HepG2 (cell line): ENCODE measurements around the gene KCNE4. TPM values are rescaled to one million over a fixed set of nuclear protein-coding genes. Genes with fewer than 3 reads are reported as not detected.

Experiments
- ATAC-seq: fragments of 200-7000 bp; cut with Tn5 transposase; 3 replicates; pipeline ENCODE4 v1.9.1; 2020; ENCODE audit warnings: mild to moderate bottlenecking, moderate library complexity
- BruUV-seq: library from RNA; stranded (reverse); fragments of 400-500 nt; replicated peaks from 2 replicates; lab custom pipeline; 2021; lab: Mats Ljungman, UMichigan
- CTCF ChIA-PET: fragments of 300-600 bp; formaldehyde crosslinking; extraction: SDS; loops from one replicate; lab custom pipeline; 2021; ENCODE audit warnings: low total read pairs, inconsistent platforms, low intra/inter-chr PET ratio; lab: Yijun Ruan, JAX
- POLR2A ChIA-PET: fragments of 350-600 bp; sonication (Branson Sonifier 250); formaldehyde crosslinking; loops from one replicate; lab custom pipeline; 2020; ENCODE audit warnings: antibody characterized with exemption, inconsistent platforms; lab: Yijun Ruan, JAX
- DNase-seq: peaks from one replicate; pipeline ENCODE4 v3.0.0-alpha.2; 2015; ENCODE audit warnings: low spot score
- FAIRE-seq: peaks from 3 replicates; lab custom pipeline; 2011; peaks lifted over from hg19 to GRCh38; lab: Jason Lieb, UNC
- H2AFZ ChIP-seq: one replicate; pipeline ENCODE4 v1.6.1; 2011; ENCODE audit warnings: low read length, inconsistent platforms
- H3K27ac ChIP-seq: fragments of 300-600 bp; 3 replicates; pipeline ENCODE4 v1.8.0; 2011; ENCODE audit warnings: mixed run types, mild to moderate bottlenecking, mixed read lengths, low read length, inconsistent platforms; ENCODE audit not compliant: insufficient read depth; ENCODE audit errors: extremely low read length
- H3K27me3 ChIP-seq, 2 experiments: fragments of 200-600 bp in 1 of 2; 2 replicates in 1 of 2; 3 replicates in 1 of 2; pipeline versions ENCODE4 v1.6.0 to v1.8.0; 2011; ENCODE audit warnings: low read length in 2 of 2, mild to moderate bottlenecking in 2 of 2, moderate library complexity in 2 of 2, inconsistent platforms in 1 of 2; ENCODE audit not compliant: insufficient read depth in 2 of 2, control insufficient read depth in 1 of 2
- H3K36me3 ChIP-seq, 2 experiments: fragments of 200-600 bp in 1 of 2; replicated peaks in 1 of 2; 2 replicates in 1 of 2; 3 replicates in 1 of 2; pipeline versions ENCODE4 v1.5.1 to v1.8.0; 2011; ENCODE audit warnings: low read length in 2 of 2, inconsistent platforms in 1 of 2; ENCODE audit not compliant: insufficient read depth in 2 of 2, control insufficient read depth in 1 of 2
- H3K4me1 ChIP-seq: 2 replicates; pipeline ENCODE4 v1.5.1; 2012; ENCODE audit warnings: low read length, inconsistent platforms; ENCODE audit not compliant: insufficient read depth
- H3K4me2 ChIP-seq: 2 replicates; pipeline ENCODE4 v1.6.0; 2011; ENCODE audit warnings: low read depth, low read length, inconsistent platforms
- H3K4me3 ChIP-seq, 3 experiments: fragments of 200-600 bp in 1 of 3; sonication (generic), shearing (Covaris generic) in 1 of 3; replicated peaks in 1 of 3; 2 replicates each; pipeline ENCODE4 v1.5.1; 2011 to 2016; ENCODE audit warnings: low read length in 3 of 3, inconsistent platforms in 2 of 3, low read depth in 2 of 3, mild to moderate bottlenecking in 2 of 3, control low read depth in 1 of 3, mixed read lengths in 1 of 3; ENCODE audit not compliant: insufficient read depth in 1 of 3
- H3K79me2 ChIP-seq: one replicate; pipeline ENCODE4 v1.6.1; 2011; ENCODE audit warnings: low read length, inconsistent platforms; ENCODE audit not compliant: insufficient read depth
- H3K9ac ChIP-seq: 2 replicates; pipeline ENCODE4 v1.6.0; 2011; ENCODE audit warnings: mild to moderate bottlenecking, low read depth, low read length, inconsistent platforms; ENCODE audit not compliant: insufficient read depth
- H3K9me3 ChIP-seq: 2 replicates; pipeline ENCODE4 v1.5.1; 2012; ENCODE audit warnings: mild to moderate bottlenecking, low read length
- H4K20me1 ChIP-seq: 2 replicates; pipeline ENCODE4 v1.6.0; 2011; ENCODE audit warnings: inconsistent platforms, mild to moderate bottlenecking, low read length, moderate library complexity; ENCODE audit not compliant: insufficient read depth
- BRF2 ChIP-seq: sonication (generic); formaldehyde crosslinking; IDR thresholded peaks from 2 replicates; pipeline ENCODE4 v1.8.1; 2022; ENCODE audit warnings: mild to moderate bottlenecking, missing genetic modification reagents
- HMGA1 ChIP-seq: sonication (generic); formaldehyde crosslinking; conservative IDR thresholded peaks from 2 replicates; pipeline ENCODE4 v1.4.0; 2020; ENCODE audit warnings: missing genetic modification reagents
- MTA3 ChIP-seq: sonication (generic); formaldehyde crosslinking; IDR thresholded peaks from 2 replicates; pipeline ENCODE4 v1.4.0; 2020; ENCODE audit warnings: missing genetic modification reagents
- RXRB ChIP-seq: IDR thresholded peaks from 2 replicates; pipeline ENCODE4 v1.6.1; 2016; ENCODE audit warnings: borderline replicate concordance, missing genetic modification reagents, missing compliant biosample characterization
- SOX5 ChIP-seq: IDR thresholded peaks from 2 replicates; pipeline ENCODE4 v1.6.1; 2016; ENCODE audit warnings: borderline replicate concordance
- ZNF768 ChIP-seq: sonication (generic); formaldehyde crosslinking; IDR thresholded peaks from 2 replicates; pipeline ENCODE4 v1.4.0; 2020; ENCODE audit warnings: missing genetic modification reagents
- ZSCAN20 ChIP-seq: sonication (generic); formaldehyde crosslinking; IDR thresholded peaks from 2 replicates; pipeline ENCODE4 v1.4.0; 2020; ENCODE audit warnings: missing genetic modification reagents, mild to moderate bottlenecking, borderline replicate concordance
- WGBS: methylation state at CpG from one replicate; pipeline ENCODE4 v1.1.6; 2017; ENCODE audit warnings: low lambda C conversion rate; 5-methylcytosine and 5-hydroxymethylcytosine counted together
- in situ Hi-C: cut with HindIII; loops from 2 replicates; pipeline ENCODE4 v1.10.0; 2017; ENCODE audit warnings: low pct_unique_long_range_greater_than_20kb; ENCODE audit not compliant: extremely low pct_ligation_motif_present
- intact Hi-C: fragments of 100-400 bp; cut with micrococcal nuclease; formaldehyde crosslinking; loops from one replicate; pipeline ENCODE4 v1.10.0; 2022; ENCODE audit not compliant: unreplicated experiment
- polyA plus RNA-seq, 8 experiments: library from polyadenylated mRNA; depleted of rRNA in 3 of 8; stranded (reverse) in 7 of 8; unstranded in 1 of 8; fragments of >200 nt; fragmentation: Illumina TruSeq in 4 of 8; extraction: Trizol in 4 of 8; gene quantifications; 2 replicates each; pipeline versions ENCODE4 v1.2.1 to v1.2.3, GENCODE V29; 2011 to 2016; ENCODE audit warnings: low read depth in 4 of 8, missing spikeins in 1 of 8, mixed read lengths in 1 of 8; ENCODE audit not compliant: insufficient read depth in 1 of 8
- total RNA-seq, 5 experiments: library from RNA; depleted of rRNA; stranded (reverse); fragments of >200 nt; fragmentation: Illumina TruSeq; extraction: Trizol; gene quantifications; 2 replicates each; pipeline ENCODE4 v1.2.3, GENCODE V29; 2016; ENCODE audit warnings: low read depth in 1 of 5

Gene KCNE4
- total and polyA plus RNA-seq, 2 of the 13 experiments (the other 11 are each of a cell fraction or from before 2014, with no cell fraction given) = not detected

GRCh38 chr2:223044916-223045700 is 6.9 kb upstream of the KCNE4 start:
- FAIRE-seq = no peak
- Histone ChIP-seq H3K9ac (no peak overlapping the region), H3K4me1 (no peaks in the 10 kb centered on the region), H3K79me2 (no peaks in the 10 kb centered on the region), H3K4me3 (no peak overlapping the region), H3K27ac (no peak overlapping the region), H3K9me3 (no peaks in the 10 kb centered on the region), H3K27me3 (no peaks in the 10 kb centered on the region; a peak in 1 of 5 replicates), H2AFZ (no peak overlapping the region), H4K20me1 (no peaks in the 10 kb centered on the region), H3K36me3 (no peaks in the 10 kb centered on the region), H3K4me2 (no peak overlapping the region)
- intact Hi-C loops (no loop called here), in situ Hi-C loops (no loop called here)
- no peak for DNase-seq
- WGBS = 29% methylated on average over 5 of the region's 5 CpGs
- ATAC-seq = no peak
- peak; percentile 34; the same call in 1 of the 2 replicates for TF ChIP-seq ZNF768 (CRISPR knock-in tag)
- TF ChIP-seq SOX5 (CRISPR knock-in tag) = no peak
- ChIA-PET CTCF (no interaction called here), POLR2A (no interaction called here)
- no TSS peak for BruUV-seq

- no peak for TF ChIP-seq RXRB (CRISPR knock-in tag)
- TF ChIP-seq BRF2 (CRISPR knock-in tag) = no peak
- no peak for TF ChIP-seq ZSCAN20 (CRISPR knock-in tag)
- TF ChIP-seq HMGA1 (CRISPR knock-in tag) = no peak
- no peak for TF ChIP-seq MTA3 (CRISPR knock-in tag)
- no peaks in the 10 kb centered on the region for H3K36me3 ChIP-seq
- WGBS = 29% methylated on average over 2 of the region's 2 CpGs
- no peak overlapping the region for H2AFZ ChIP-seq
- FAIRE-seq = no peak
- no peak overlapping the region for H3K4me3 ChIP-seq
- intact Hi-C loops = no loop called here
- no peaks in the 10 kb centered on the region for H3K9me3 ChIP-seq
- no peak overlapping the region for H3K9ac ChIP-seq
- BruUV-seq = no TSS peak
- H4K20me1 ChIP-seq = no peaks in the 10 kb centered on the region
- peaks cover 0 to 11% of the 10 kb centered on the region in 2 experiments; a peak in 4 of 5 replicates for H3K27me3 ChIP-seq
- H3K4me1 ChIP-seq = no peaks in the 10 kb centered on the region
- POLR2A ChIA-PET = no interaction called here
- H3K4me2 ChIP-seq = no peak overlapping the region
- no peaks in the 10 kb centered on the region for H3K79me2 ChIP-seq
- no peak overlapping the region for H3K27ac ChIP-seq
- CTCF ChIA-PET = no interaction called here
- DNase-seq = no peak
- in situ Hi-C loops = no loop called here
- no peak for ATAC-seq
Observed at GRCh38 chr2:223046470-223047040, 5.4 kb upstream of the KCNE4 start.
